ENCODE data around the gene BTRC.

BTRC gene

DNA sequence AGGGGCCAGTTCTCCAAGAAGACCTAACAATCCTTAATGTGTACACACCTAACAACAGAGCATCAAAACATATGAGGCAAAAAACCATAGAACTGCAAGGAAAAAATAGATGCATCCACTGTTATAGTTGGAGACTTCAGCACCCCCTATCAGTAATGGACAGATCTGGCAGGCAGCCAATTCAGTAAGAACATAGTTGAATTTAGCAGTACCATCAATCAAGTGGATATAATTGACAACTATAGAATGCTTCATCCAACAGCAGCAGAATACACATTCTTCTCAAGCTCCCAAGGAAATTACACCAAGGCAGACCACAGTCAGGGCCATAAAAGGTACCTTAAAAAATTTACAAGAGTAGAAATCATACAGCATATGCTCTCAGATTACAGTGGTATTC, 191.9 kb downstream of the BTRC start:
- DNase-seq: no peak

- DNase-seq: no peak
Observed at GRCh38 chr10:101550965-101551364, 197.0 kb downstream of the BTRC start.

- no peak for DNase-seq
Observed at GRCh38 chr10:101552442-101552841, 198.5 kb downstream of the BTRC start.

- DNase-seq: no peak
Observed at GRCh38 chr10:101557541-101557940, 203.6 kb downstream of the BTRC start.

DNA sequence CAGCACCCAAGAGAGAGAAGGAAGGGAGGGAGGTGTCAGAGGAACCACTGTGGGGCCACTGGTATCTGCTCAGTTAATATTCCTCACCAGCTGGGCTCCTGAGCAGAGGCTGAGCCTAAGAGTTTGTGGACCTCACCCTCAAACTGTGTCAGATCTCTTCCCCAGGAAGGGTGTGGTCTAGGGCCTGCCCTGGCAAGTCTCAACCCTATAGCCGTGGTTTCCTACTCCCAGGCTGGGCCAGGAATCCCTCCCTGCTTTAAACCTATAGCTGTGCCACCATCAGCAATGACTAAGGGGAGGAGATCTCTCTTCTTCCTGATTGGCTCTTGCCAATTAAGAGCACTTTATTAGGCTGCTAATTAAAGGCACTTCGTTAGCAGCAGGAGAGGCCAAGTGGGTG, 204.2 kb downstream of the BTRC start:
- no peak for DNase-seq

DNA sequence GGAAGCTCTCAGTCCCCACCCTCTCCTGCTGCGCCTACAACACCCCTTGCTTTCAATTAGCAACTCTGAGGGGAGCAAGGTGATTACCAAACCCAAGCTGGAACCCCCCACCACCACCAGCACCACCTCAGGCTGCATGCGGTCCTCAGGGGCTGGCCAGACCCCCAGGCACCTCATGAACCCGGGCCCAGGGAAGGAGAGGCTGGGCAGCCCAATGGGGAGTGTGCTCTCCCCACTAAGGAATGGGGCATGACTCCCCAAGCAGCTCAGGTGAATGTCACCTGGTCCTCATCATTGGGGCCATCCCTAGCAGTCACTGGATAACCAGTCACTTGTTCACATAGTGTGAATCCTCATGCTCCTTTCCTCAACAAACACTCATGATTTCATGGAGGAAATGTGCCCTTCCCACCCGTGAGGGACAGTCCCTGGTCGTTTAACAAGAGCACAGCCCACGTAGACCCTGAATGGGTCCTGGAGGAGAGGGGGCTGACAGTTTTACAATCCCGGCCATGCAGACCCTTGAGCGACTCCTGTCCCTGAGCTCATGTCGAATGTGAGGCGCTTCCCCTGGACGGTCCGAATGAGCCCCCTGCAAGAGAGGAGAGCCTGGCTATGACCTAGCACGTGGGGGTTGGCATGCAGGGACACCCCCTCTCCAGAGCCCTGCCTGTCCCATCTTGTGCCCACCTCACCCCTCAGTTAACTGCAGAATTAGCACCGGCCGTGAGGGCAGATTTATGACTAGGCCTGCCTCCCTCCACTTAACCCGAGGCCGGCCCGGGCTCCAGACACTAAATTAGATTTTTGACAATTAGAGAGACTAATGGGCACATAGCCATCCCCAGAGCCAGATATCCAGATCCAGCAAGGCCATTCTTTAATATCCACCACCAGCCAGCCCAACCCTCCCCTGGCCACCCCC, 205.0 kb downstream of the BTRC start:
- DNase-seq: no peak

DNA sequence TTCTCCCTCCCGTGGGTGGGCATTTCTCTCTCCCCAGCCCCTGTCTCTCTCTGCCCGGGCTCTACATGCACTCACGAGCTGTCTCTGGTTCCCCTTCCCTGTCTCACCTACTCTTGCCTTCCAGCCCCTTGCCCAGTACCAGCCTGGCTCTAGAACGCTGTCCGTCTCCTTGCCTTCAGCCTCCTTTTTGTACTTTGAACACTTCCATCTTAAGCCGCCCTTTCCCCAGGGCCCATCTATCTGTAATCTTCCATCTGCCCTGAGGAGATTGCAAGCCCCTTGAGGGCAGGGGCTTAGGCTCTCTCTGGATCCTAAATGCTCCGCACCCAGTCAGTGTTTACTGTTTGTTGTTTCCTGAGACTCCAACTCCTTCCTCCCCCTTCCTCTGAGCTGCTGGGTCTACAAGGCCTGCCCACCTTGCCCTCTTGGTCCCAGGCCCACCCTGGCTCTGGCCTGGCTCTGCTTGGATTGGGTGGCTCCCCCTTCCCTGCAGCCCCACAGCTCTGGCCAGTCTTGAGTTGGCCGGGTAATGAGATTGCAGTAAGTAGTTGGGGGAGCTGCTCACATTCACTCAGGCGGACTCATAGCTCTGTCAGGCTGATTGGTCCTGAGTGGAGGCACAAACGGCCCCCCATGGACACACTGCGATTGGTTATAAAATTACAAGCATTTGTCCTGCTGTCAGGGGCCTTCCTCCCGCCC, 205.8 kb downstream of the BTRC start:
- peak; percentile 60 for DNase-seq

DNA sequence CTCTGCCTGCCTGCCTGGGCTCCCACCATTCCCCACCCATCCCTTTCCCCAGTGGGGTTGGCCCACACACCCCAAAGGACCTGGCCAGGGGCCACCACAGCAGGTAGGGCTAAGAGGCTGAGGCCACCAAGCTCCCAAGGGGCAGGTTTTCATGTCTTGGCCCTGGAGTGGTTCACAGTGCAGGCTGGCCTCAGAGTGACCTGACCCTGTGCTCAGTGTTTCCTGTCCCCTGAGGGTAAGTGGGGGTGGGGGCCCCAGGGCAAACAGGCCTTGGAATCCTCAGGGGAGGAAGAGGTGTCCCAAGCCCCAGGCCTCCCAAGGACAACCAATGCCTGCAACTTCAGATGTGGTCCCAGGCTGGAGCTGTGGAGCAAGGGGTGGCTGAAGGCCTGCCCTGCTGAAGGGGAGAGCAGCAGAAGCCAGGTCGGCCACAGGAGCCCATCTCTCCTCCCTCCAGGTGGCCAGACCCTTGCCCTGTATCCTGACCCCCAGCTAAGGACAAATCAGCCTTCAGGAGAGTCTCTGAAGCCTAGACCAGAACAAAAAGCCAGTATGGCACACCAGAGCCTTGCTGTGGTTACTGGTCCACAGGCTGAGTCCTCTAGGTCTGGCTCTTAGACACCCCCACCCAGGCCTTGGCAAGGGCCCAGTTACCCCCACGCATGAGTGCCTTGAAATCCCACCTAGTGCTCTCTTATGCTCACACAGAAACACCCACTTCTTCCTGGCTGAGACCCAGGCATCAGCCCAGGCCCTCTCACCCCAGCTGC, 206.5 kb downstream of the BTRC start:
- no peak for DNase-seq

- no peak for DNase-seq
Observed at GRCh38 chr10:101561068-101561915, 207.3 kb downstream of the BTRC start.

DNA sequence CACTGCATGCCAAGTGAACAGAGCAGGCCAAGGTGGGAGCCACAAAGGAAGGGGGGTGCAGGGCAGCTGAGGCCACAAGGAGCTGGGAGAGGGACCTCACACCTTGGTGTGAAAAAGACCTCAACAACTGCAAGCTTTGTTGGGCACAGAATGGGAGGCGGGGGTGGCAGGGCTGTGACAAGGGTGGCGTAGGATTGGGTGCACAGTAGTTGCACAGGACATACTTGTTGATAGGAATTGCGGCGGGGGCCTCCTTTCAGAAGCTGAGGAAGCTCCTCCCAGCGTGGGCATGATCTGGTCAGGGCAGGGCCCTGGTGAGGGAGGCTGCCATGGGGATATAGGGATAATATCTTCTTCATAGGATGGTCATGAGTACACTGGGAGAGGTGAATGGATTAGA, 208.3 kb downstream of the BTRC start:
- DNase-seq: no peak

GRCh38 chr10:101563007-101563406, 209.0 kb downstream of the BTRC start:
- no peak for DNase-seq

GRCh38 chr10:101563497-101564040, 209.6 kb downstream of the BTRC start:
- DNase-seq: no peak

GRCh38 chr10:101564490-101564991, 210.6 kb downstream of the BTRC start:
- no peak for DNase-seq

- DNase-seq: no peak
Observed at GRCh38 chr10:101565370-101565900, 211.5 kb downstream of the BTRC start.

DNA sequence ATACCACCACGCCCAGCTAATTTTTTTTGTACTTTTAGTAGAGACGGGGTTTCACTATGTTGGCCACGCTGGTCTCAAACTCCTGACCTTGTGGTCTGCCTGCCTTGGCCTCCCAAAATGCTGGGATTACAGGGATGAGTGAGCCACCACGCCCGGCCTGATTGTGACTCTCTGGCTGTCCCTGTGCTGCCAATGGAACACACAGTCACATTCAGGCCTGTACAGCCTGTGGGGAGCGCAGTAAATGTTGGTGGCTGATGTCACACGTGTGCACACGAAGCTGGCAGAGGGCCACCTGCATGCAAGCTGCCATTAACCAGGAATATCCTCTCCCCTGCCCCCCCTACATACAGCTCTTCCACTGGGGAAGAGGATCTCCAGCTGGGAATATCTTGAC, 212.0 kb downstream of the BTRC start:
- no peak for DNase-seq

GRCh38 chr10:101566333-101567164, 212.6 kb downstream of the BTRC start:
- DNase-seq: peak; percentile 82

DNA sequence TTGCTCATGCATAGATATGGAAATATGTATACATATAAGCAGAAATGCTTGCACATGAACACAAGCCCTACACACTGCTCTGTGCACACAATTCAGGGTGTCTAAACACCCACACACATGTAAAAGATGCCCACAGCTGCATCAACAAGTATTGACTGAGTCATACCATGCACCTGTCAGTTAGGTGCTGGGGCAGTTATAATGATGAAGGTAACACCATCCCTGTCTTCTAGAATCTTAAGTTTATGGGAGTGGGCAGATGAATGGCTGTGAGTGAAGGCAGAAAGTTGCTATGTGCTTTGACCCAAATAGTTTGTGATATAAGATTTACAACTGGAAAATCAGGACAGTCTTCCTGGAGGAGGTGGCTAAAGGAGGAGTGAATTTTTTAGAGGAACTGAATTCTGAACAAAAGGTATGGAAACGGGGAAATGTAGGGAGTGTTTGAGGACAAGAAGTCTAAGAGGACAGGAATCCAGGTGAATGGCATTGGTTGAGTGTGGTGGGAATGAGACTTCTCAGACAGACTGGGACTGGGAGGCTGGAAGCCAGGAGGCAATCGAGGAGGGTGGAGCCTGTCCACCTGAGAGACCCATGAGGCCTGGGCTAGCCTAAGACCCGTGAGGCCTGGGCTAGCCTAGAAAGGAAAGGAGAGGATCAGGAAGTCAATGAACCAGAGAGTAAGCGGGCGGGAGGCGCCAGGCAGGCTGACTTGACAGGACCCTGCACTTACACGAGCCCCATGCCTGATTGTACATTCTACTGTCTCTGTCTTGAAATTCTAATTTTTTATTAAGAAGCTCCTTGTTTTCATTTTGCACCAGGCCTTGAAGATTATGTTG, 213.4 kb downstream of the BTRC start:
- no peak for DNase-seq

- no peak for DNase-seq
Observed at GRCh38 chr10:101568054-101568745, 214.2 kb downstream of the BTRC start.

DNA sequence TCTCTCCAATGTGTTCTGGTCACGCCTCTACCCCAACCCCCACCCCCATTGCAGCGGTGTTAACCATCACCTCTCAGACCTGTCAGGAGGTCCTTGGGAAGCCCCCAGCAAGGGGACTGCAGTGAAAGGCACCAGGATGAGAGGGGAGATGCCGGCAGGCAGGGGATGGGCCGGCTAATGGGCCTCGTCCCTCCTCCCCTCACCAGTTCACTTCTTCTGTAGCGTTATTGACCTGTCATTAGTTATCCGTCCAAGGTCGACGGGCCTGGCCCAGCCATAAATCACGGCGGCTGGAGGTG, 215.3 kb downstream of the BTRC start:
- peak; percentile 44 for DNase-seq

Measured in eye (tissue), 1 donor.